PC-9 (cell line): ENCODE results near the gene PTDSS2.

ENCODE experiments used
- CTCF ChIP-seq: fragments of 200-600 bp; sonication (generic); conservative IDR thresholded peaks from 2 replicates; pipeline ENCODE4 v1.6.1; 2017; ENCODE audit warnings: mixed run types, antibody characterized with exemption, mild to moderate bottlenecking, moderate library complexity
- EZH2 ChIP-seq: fragments of 200-600 bp; sonication (generic); IDR thresholded peaks from 2 replicates; pipeline ENCODE4 v1.8.0; 2017; ENCODE audit warnings: antibody characterized with exemption, low read depth

DNA sequence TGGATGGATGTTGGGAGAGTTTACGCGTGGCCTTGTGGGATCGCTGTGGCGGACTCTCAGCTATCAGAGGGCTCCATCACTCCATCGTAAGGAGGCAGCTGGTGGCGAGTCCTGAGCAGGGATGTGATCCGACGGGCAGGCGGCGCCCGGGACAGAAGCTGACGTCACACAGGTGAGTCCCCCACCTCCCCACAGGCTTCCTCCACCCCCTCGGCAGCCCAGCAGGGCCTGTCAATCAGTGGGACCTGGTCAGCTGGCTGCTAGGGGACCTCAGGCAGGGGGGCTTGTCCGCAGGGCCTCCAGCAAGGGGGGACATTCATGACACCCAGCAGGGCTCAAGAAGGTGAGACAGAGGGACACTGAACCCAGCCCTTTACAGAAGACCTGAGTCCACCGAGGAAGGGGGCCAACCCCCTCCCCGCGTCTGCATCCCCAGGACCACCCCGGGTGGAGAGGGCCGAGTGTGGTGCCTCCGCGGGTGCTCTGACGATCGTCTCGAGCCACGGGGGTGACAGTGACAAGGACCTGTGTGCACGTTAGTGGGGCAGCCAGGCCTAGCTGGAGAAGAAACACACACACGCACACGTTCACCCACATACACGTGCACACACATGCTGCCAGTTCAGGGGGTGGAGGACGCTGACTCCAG lies 78.2 kb downstream of the PTDSS2 start:
- TF ChIP-seq CTCF, result no peak
- no peak for TF ChIP-seq EZH2
